Measurements from ENCODE around the gene TRIOBP. TPM values are rescaled to one million over a fixed set of nuclear protein-coding genes. Genes with fewer than 3 reads are reported as not detected.

The TRIOBP gene
- 21.4 to 33.2 TPM (median 28.4 TPM) in 5 replicates for total RNA-seq (2022; extraction: Qiagen RNA extraction; ENCODE audit: low read depth)

DNA sequence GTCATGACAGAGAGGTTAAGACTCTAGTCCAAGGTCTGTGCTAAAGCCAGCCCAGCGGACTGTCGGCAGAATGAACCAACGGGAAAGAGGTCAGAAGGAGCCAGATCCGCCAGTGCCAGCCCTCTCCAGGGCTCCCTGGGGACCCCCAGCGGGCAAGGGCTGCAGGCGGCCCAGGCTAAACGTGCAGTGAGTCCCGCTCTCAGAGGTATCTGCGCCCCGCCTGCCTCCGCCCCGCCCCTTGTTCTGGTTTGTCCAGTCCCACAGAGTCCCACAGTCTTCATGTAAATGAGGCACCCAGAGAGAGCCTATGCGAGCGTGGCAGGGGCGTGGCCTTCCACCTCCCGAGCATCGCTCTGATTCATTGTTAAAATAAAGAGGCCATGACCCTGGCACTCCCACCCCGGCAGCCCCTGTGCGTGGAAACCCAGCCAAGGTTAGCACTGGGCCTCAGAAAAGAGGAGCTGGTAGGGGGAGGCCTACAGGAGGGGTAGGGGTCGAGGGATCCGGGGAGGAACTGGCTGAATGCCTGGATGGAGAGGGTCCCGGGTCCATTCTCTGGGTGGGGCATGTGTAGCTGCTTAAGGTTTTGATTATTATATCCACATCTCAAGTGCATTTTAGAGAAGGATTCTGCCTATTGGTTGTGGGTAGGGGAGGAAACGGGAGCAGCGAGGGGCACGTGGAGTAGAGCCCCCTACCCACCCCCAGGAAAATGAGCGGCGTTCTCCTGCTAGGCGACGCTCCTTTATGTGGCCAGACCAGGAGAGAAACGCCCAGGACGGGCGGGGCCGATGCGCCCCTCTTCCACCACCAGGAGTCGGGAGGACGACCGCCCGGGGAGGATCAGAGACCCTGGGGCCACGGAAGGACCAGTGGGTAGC is at the start of gene TRIOBP:
TRIOBP (plus strand) TSS at position 392 of the 881 bp plus-strand sequence. CDS start 4,318 bp downstream, outside the sequence.

GRCh38 chr22:37658133-37659065 is 38.4 kb upstream of the TRIOBP start, which contains the start of gene PDXP:
Gene PDXP (plus strand): TSS chr22:37658723. CDS start chr22:37658783, 60 bp downstream.

GRCh38 chr22:37674951-37675929 is 21.6 kb upstream of the TRIOBP start, which contains the start of gene LGALS1:
Gene LGALS1 (plus strand): TSS chr22:37675636. CDS start chr22:37675703, 67 bp downstream.

GRCh38 chr22:37686002-37686982 is 10.6 kb upstream of the TRIOBP start, which contains the start of gene NOL12:
Gene NOL12 (plus strand): TSS chr22:37686343. CDS start chr22:37686393, 50 bp downstream.

GRCh38 chr22:37807410-37808293 is 110.8 kb downstream of the TRIOBP start, which contains the start of gene GCAT:
Gene GCAT (plus strand): TSS chr22:37807934. CDS start chr22:37807968, 34 bp downstream.

GRCh38 chr22:37823134-37823985 is 126.5 kb downstream of the TRIOBP start, which contains the start of gene GALR3:
Gene GALR3 (plus strand): TSS chr22:37823382. CDS start chr22:37823407, 25 bp downstream.

Other genes with a start within 250 kb of the TRIOBP start
- 1.5 to 3.2 TPM (median 2.5 TPM) in 5 replicates for gene MFNG, start 210.7 kb upstream of the TRIOBP start, total RNA-seq (2022; extraction: Qiagen RNA extraction; ENCODE audit: low read depth)
- 32.3 to 40.9 TPM (median 34.9 TPM) in 5 replicates for gene CARD10, start 177.6 kb upstream of the TRIOBP start, total RNA-seq (2022; extraction: Qiagen RNA extraction; ENCODE audit: low read depth)
- gene CDC42EP1, start 136.6 kb upstream of the TRIOBP start, total RNA-seq (2022; extraction: Qiagen RNA extraction; ENCODE audit: low read depth): 27.2 to 39.2 TPM (median 36.6 TPM) in 5 replicates
- 0.27 to 0.45 TPM (median 0.34 TPM) in 4 of 5 replicates, not detected in the other for gene LGALS2, start 117.0 kb upstream of the TRIOBP start, total RNA-seq (2022; extraction: Qiagen RNA extraction; ENCODE audit: low read depth)
- 18.9 to 25.2 TPM (median 22.3 TPM) in 5 replicates for gene GGA1, start 88.2 kb upstream of the TRIOBP start, total RNA-seq (2022; extraction: Qiagen RNA extraction; ENCODE audit: low read depth)
- gene SH3BP1, start 57.4 kb upstream of the TRIOBP start, total RNA-seq (2022; extraction: Qiagen RNA extraction; ENCODE audit: low read depth): 1.2 to 2.8 TPM (median 2.0 TPM) in 5 replicates
- gene PDXP, start 38.3 kb upstream of the TRIOBP start, total RNA-seq (2022; extraction: Qiagen RNA extraction; ENCODE audit: low read depth): 16.3 to 21.8 TPM (median 21.4 TPM) in 5 replicates
- gene LGALS1, start 21.4 kb upstream of the TRIOBP start, total RNA-seq (2022; extraction: Qiagen RNA extraction; ENCODE audit: low read depth): 1,299 to 1,423 TPM (median 1,303 TPM) in 5 replicates
- 26.8 to 30.7 TPM (median 28.4 TPM) in 5 replicates for gene NOL12, start 10.7 kb upstream of the TRIOBP start, total RNA-seq (2022; extraction: Qiagen RNA extraction; ENCODE audit: low read depth)
- 2.4 to 4.0 TPM (median 3.0 TPM) in 5 replicates for gene GCAT, start 110.9 kb downstream of the TRIOBP start, total RNA-seq (2022; extraction: Qiagen RNA extraction; ENCODE audit: low read depth)
- not detected in 5 replicates for gene GALR3, start 126.3 kb downstream of the TRIOBP start, total RNA-seq (2022; extraction: Qiagen RNA extraction; ENCODE audit: low read depth)
- gene ANKRD54, start 147.3 kb downstream of the TRIOBP start, total RNA-seq (2022; extraction: Qiagen RNA extraction; ENCODE audit: low read depth): 16.9 to 26.6 TPM (median 24.2 TPM) in 5 replicates
- 250 to 297 TPM (median 288 TPM) in 5 replicates for gene EIF3L, start 152.4 kb downstream of the TRIOBP start, total RNA-seq (2022; extraction: Qiagen RNA extraction; ENCODE audit: low read depth)
- 16.2 to 21.3 TPM (median 16.8 TPM) in 5 replicates for gene MICALL1, start 209.2 kb downstream of the TRIOBP start, total RNA-seq (2022; extraction: Qiagen RNA extraction; ENCODE audit: low read depth)